IMR-90 (cell line): ENCODE measurements around the gene SPEM1.

Experiments used
- MAFK ChIP-seq: IDR thresholded peaks from 2 replicates; pipeline ENCODE4 v1.6.1; 2012; ENCODE audit warnings: low read depth, low read length, improper control_type of control experiment
- MAZ ChIP-seq: IDR thresholded peaks from 2 replicates; pipeline ENCODE4 v1.6.1; 2012; ENCODE audit warnings: low read depth, mild to moderate bottlenecking, low read length, improper control_type of control experiment, moderate library complexity, borderline replicate concordance
- POLR2A ChIP-seq: IDR thresholded peaks from 2 replicates; pipeline ENCODE4 v1.6.1; 2012; ENCODE audit warnings: mild to moderate bottlenecking, low read depth, low read length
- RAD21 ChIP-seq: IDR thresholded peaks from 2 replicates; pipeline ENCODE4 v1.6.1; 2012; ENCODE audit warnings: low read length, improper control_type of control experiment
- RCOR1 ChIP-seq: IDR thresholded peaks from 2 replicates; pipeline ENCODE4 v1.6.1; 2012; ENCODE audit warnings: mild to moderate bottlenecking, low read length, improper control_type of control experiment; ENCODE audit not compliant: insufficient replicate concordance
- SMC3 ChIP-seq: fragments of 150-350 bp; IDR thresholded peaks from 2 replicates; pipeline ENCODE4 v1.6.1; 2016; ENCODE audit warnings: low read depth, mild to moderate bottlenecking, antibody characterized with exemption, low read length, moderate library complexity
- TF ChIP-seq, protein P1 (sequence below): conservative IDR thresholded peaks from 2 replicates; pipeline ENCODE4 v1.5.1; 2012; ENCODE audit warnings: mild to moderate bottlenecking, low read depth, low read length, improper control_type of control experiment
- TF ChIP-seq, protein P2 (sequence below): fragments of 150-350 bp; IDR thresholded peaks from 2 replicates; pipeline ENCODE4 v1.6.1; 2017; ENCODE audit warnings: mild to moderate bottlenecking, antibody characterized with exemption, low read length, low read depth

DNA sequence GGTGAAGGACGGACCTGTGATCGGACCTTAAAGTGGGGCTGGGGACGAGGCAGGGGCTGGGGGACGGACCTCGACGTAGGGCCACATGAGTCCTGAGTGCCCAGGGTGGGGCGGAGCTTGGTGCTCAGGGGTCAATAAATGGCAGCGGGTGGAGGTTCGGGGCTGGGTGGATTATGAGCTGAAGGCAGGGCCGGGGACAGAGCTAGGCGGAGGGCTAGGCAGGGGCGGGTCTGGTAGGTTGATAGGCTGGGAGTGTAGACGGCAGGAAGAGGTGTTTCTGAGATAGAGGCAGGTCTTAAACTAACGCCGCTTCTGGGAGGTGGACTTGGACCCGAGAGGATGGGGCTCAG, 25.5 kb downstream of the SPEM1 start:
- TF ChIP-seq RAD21 (no peak), RCOR1 (no peak), POLR2A (no peak), MAZ (no peak), MAFK (no peak), SMC3 (no peak)
- TF ChIP-seq, protein P1, sequence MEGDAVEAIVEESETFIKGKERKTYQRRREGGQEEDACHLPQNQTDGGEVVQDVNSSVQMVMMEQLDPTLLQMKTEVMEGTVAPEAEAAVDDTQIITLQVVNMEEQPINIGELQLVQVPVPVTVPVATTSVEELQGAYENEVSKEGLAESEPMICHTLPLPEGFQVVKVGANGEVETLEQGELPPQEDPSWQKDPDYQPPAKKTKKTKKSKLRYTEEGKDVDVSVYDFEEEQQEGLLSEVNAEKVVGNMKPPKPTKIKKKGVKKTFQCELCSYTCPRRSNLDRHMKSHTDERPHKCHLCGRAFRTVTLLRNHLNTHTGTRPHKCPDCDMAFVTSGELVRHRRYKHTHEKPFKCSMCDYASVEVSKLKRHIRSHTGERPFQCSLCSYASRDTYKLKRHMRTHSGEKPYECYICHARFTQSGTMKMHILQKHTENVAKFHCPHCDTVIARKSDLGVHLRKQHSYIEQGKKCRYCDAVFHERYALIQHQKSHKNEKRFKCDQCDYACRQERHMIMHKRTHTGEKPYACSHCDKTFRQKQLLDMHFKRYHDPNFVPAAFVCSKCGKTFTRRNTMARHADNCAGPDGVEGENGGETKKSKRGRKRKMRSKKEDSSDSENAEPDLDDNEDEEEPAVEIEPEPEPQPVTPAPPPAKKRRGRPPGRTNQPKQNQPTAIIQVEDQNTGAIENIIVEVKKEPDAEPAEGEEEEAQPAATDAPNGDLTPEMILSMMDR: no peak
- TF ChIP-seq, protein P2, sequence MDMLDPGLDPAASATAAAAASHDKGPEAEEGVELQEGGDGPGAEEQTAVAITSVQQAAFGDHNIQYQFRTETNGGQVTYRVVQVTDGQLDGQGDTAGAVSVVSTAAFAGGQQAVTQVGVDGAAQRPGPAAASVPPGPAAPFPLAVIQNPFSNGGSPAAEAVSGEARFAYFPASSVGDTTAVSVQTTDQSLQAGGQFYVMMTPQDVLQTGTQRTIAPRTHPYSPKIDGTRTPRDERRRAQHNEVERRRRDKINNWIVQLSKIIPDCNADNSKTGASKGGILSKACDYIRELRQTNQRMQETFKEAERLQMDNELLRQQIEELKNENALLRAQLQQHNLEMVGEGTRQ: no peak
